Mucosa of stomach (tissue), 1 donor: Measurements from ENCODE around the gene CCND1.

ENCODE experiments used
- H3K27me3 ChIP-seq: one replicate; pipeline ENCODE4 v1.7.0; 2013; ENCODE audit warnings: mild to moderate bottlenecking, low read length; ENCODE audit not compliant: control insufficient read depth, insufficient read depth
- H3K36me3 ChIP-seq: one replicate; pipeline ENCODE4 v1.7.0; 2013; ENCODE audit warnings: low read length; ENCODE audit not compliant: control insufficient read depth, insufficient read depth
- H3K4me1 ChIP-seq: one replicate; pipeline ENCODE4 v1.7.0; 2013; ENCODE audit warnings: mild to moderate bottlenecking, low read length; ENCODE audit not compliant: control insufficient read depth, insufficient read depth
- H3K4me3 ChIP-seq: one replicate; pipeline ENCODE4 v1.7.0; 2013; ENCODE audit warnings: low read length
- H3K9ac ChIP-seq: one replicate; pipeline ENCODE4 v1.7.0; 2013; ENCODE audit warnings: mild to moderate bottlenecking, low read length, moderate library complexity
- H3K9me3 ChIP-seq: one replicate; pipeline ENCODE4 v1.7.0; 2013; ENCODE audit warnings: mild to moderate bottlenecking, low read length, moderate library complexity; ENCODE audit not compliant: control insufficient read depth
- donor health status: Pancreatic carcinoma.

CCND1 gene

DNA sequence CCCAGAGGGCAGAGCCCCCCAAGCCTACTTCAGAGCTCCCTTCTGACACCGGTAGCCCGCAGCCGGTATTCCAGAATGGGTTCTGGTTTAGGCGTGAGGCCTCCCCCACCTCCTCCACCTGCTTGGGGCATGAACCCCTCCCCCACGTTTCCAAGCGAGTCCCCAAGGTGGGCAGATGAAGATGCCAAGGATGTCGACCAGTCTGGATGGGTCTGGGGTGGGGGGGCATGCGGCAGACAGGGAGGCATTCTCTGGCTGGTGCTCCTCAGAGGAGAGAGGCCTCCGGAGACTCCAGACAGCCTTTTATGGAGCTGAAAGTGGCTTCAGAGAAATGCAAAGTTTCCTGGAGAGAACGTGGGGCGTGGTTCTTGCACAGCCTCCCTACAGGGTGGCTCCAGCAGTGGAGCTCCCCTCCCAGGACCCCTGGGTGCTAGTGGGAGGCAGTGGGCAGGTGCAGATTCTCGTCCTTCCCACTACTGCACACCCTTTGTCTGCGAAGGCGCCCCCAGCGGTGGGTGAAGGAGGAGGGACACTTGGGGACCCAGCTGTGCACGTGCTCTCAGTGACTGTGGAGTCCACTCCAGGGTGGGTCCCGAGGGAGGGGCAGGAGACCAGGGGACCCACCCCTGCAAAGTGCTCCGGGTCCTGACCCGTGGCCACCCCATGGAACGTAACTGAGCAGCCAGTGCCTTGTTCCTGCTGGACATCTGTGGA, 4.2 kb downstream of the CCND1 start:
- peaks cover 25% of the 10 kb centered on the region for H3K4me1 ChIP-seq
- H3K9me3 ChIP-seq = no peaks in the 10 kb centered on the region
- H3K9ac ChIP-seq = no peak overlapping the region
- no peak overlapping the region for H3K4me3 ChIP-seq
- H3K27me3 ChIP-seq = no peaks in the 10 kb centered on the region
- H3K36me3 ChIP-seq = peaks cover 21% of the 10 kb centered on the region

DNA sequence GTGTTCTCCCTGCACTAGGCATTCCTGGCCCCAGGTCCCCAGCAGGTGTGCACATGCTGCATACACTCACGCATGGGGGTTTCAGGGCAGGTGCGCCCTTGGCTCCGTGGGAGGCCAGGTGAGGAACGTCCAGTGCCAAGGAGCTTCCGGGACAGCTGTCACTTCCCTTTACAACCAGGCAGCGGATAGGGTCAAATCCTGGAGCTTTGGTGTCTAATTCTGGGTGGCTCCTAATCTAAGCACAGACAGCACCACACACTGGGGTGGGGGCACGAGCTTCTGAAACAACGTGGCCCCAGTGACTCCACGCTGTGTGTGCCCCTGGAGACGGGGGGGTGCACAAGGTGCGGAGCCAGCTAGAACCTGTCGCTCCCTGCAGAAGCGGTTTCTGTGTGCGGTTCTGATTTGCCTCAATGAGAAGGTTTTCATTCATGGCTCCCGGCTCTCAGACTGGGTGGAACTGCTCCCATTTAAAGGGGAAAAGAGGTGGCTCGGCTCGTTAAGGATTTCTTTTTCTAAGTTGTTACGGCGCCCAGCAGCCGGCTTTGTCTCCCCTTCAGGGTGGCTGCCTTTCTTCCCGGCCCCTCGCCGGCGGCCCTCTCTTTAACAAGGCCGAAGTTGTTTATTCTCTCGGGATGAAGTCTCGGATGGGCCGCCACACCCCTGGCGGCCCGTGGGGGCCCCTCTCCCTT, 5.0 kb downstream of the CCND1 start:
- Histone ChIP-seq H3K9ac (no peak overlapping the region), H3K4me3 (no peak overlapping the region), H3K9me3 (no peaks in the 10 kb centered on the region), H3K27me3 (no peaks in the 10 kb centered on the region), H3K36me3 (peaks cover 21% of the 10 kb centered on the region), H3K4me1 (peaks cover 22% of the 10 kb centered on the region)

DNA sequence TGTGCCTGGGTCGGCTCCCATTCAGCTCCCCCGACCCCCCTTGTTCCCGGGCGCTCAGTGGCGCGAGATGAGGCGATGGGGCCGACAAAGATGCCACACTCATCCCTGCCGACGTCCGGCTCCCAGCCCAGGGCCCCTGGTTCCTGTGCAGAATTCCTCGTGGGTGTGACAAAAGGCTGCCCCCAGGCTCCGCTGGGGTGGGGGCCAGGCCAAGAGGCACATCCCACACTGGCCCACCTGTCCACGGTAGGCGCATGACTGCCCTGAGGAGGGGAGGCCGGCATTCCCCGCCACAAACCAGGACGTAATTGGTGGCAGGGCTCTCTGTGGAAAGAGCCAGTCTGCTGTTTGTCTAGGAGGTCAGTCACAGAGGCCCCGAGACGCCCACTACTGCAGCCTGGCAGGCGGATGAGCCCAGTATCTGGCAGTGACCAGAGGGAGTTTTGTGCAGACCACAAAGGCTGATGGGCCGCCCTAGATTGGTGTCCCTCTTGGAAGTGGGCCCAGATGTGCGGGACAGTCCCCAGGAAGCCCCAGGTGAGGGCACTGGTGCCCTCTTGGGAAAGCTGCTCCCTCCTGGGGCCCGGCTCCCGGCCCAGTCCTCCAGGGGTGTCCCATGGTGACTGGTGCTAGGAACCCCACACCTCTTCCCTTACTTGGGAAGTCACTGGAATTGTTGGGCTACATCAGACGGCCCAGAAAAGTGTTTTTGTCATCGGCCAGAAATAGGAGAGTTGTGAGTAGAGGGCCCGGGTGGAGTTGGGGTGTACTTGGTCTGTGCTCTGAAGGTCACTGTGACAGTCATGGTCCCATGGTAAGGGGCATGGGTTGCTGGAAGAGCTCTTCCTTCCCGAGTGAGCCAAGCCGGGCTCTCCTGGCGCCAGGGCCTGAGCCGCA, 5.8 kb downstream of the CCND1 start:
- H3K4me3 ChIP-seq = no peak overlapping the region
- H3K27me3 ChIP-seq = no peaks in the 10 kb centered on the region
- no peak overlapping the region for H3K9ac ChIP-seq
- no peaks in the 10 kb centered on the region for H3K9me3 ChIP-seq
- peaks cover 21% of the 10 kb centered on the region for H3K36me3 ChIP-seq
- H3K4me1 ChIP-seq = peaks cover 22% of the 10 kb centered on the region

DNA sequence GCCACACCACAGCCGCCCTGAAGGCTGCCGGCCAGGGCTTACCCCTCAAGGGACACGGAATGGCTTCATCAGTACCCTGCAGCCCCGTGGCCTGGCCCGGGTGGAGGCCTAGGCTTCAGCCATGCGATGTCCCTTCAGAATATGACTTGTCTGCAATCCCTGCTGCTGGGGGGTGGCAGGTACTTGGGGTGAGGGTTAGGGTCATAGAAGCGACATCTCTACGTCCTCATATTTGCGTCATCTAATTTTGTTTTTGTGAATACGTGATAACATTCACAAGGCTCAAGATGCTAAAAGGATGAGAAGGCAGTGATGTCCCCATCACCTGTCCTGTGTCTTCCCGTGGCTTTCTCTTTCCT, 6.4 kb downstream of the CCND1 start:
- H3K36me3 ChIP-seq = peaks cover 21% of the 10 kb centered on the region
- no peaks in the 10 kb centered on the region for H3K27me3 ChIP-seq
- H3K4me3 ChIP-seq = no peak overlapping the region
- no peaks in the 10 kb centered on the region for H3K9me3 ChIP-seq
- H3K4me1 ChIP-seq = peaks cover 22% of the 10 kb centered on the region
- H3K9ac ChIP-seq = no peak overlapping the region

DNA sequence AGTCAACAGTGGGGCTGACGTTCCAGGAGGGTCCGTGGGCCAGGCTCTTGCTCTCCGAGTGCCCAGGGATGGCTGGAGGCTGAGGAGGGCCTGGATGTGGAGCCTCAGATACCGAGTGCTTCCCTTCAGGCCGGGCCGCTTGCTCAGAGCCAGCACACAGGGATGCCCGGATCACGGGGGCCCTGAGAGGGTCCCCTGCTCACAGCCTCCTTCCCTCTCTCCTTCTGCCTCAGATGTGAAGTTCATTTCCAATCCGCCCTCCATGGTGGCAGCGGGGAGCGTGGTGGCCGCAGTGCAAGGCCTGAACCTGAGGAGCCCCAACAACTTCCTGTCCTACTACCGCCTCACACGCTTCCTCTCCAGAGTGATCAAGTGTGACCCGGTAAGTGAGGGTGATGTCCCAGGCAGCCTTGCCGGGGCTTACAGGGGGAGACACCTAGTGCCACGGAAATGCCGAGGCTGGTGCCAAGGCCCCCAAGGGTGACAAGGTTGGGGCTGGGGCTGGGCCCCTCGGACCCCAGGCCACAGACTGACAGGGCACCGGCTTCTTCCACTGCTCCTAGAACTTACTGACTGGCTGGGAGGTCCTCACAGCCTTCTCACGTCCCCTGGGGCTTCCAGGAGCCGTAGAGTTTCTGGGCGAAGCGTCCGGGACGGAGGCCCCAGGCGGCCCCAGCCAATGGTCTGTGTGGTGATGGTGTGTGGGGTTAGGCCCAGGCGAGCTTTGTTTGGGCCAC, 7.0 kb downstream of the CCND1 start:
- peaks cover 21% of the 10 kb centered on the region for H3K4me1 ChIP-seq
- H3K4me3 ChIP-seq = no peak overlapping the region
- no peaks in the 10 kb centered on the region for H3K27me3 ChIP-seq
- H3K9me3 ChIP-seq = no peaks in the 10 kb centered on the region
- H3K36me3 ChIP-seq = peaks cover 21% of the 10 kb centered on the region
- H3K9ac ChIP-seq = no peak overlapping the region

DNA sequence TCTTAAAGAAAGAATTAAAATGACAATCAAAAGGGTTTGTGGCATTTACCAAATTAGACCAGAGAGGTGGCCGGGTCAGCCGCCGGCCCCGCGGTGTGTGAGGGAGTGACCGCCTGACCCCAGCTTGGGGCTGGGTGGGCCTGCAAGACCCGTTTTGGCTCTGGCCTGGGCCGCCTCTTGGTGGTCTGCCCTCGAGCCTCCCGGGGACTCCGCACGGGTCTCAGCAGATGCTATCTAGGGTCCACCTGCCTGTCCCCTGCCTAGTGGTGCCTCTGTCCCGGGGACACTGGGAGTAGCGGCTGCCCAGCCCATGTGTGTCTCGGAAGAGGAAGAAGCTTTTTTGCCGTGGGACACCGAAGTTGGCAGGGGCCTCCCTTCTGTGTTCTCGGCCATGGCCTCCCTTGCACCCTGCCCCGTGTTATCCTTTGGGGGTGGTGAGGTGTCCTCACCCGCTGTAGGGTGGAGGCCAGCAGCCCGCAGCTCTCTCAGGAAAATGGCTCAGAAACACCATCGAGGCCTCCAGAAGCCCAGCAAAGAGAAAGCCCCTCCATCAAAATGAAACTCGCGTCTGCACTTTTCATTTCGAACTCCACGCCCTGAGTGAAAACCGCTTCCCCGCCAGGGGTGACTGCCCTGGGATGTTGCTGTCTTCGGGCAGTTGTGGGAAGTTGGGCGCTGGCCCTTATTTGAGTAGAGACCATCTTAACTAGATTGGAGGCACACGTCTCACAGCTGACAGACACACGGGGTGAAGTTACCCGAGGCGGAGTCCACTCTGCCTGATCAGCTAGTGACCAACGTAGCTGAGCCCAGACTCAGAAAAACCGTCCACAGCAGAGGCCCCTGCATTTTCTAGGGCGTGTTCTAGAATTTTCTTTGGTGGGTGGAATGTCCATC, 8.0 kb downstream of the CCND1 start:
- Histone ChIP-seq H3K36me3 (peaks cover 16% of the 10 kb centered on the region), H3K9me3 (no peaks in the 10 kb centered on the region), H3K4me1 (peaks cover 14% of the 10 kb centered on the region), H3K4me3 (no peak overlapping the region), H3K27me3 (no peaks in the 10 kb centered on the region), H3K9ac (no peak overlapping the region)

DNA sequence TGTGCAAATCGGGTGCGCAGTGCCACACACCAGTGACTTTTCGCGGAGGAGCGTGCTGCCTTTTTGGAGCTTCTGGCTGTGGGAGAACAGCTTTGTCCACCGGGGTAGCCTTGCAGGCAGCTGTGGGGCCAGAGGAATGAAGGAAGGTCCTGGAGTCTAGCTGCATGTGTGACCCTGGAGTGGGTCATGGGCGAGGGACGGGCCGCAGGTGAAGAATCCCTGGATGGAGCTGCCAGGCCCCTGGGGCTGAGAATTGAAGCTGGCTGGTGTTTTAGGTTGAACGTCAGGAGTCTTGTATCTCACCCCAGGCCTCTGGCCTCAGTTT, 8.6 kb downstream of the CCND1 start:
- H3K36me3 ChIP-seq = peaks cover 10% of the 10 kb centered on the region
- no peaks in the 10 kb centered on the region for H3K9me3 ChIP-seq
- H3K4me3 ChIP-seq = no peak overlapping the region
- no peaks in the 10 kb centered on the region for H3K27me3 ChIP-seq
- H3K9ac ChIP-seq = no peak overlapping the region
- peaks cover 10% of the 10 kb centered on the region for H3K4me1 ChIP-seq

DNA sequence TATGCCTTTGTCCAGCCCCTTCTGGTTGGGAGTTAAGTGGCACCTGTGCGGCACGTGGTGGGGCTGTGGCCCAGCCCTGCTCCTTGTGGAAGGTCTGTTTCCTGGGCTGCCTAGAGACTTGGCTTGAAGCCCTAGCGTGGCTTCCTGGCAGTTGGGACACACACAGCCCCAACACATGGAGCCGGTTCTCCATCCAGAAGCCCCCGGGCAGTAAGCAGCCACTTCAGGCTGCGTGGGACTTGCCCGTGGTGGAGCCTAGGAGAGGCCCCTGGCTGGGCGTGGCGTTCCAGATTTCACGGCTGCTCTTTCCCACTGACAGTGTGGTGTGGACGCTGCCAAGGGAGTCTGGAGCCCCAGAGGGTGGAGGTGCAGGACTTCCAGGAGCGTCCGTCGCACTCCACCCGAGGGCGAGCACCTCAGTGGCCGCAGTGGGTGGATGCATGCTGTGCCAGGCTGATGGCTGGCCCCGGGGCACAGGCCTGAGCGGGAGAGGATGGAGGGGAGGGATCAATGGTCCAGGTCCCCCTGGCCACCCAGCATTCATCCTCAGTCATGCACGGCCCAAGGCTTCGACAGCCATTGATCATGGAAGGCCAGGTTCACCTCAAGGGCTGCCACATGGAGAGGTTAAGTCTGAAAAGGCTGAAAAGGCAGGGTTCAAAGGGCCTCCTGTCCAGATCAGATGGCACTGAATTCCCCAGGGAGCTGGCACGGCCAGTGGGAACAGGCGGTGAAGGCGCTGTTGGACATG, 9.3 kb downstream of the CCND1 start:
- Histone ChIP-seq H3K4me1 (peaks cover 10% of the 10 kb centered on the region), H3K9ac (no peak overlapping the region), H3K4me3 (no peak overlapping the region), H3K27me3 (no peaks in the 10 kb centered on the region), H3K9me3 (no peaks in the 10 kb centered on the region), H3K36me3 (peaks cover 8% of the 10 kb centered on the region)

DNA sequence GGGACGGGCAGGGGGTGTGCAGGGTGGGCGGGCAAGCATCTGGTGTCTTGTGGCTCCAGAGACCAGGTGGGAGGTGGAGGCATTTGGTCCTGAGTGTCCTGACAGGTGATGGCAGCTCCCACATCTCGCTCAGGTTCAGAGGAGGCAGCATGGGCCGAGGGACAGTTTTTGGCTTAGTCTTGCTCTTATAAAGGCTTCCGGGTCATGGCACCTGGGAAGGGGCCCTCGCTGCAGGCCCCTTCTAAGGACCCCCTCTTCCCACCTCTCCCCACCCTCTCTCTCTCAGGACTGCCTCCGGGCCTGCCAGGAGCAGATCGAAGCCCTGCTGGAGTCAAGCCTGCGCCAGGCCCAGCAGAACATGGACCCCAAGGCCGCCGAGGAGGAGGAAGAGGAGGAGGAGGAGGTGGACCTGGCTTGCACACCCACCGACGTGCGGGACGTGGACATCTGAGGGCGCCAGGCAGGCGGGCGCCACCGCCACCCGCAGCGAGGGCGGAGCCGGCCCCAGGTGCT, 9.9 kb downstream of the CCND1 start:
- Histone ChIP-seq H3K9ac (no peak overlapping the region), H3K4me3 (no peak overlapping the region), H3K27me3 (no peaks in the 10 kb centered on the region), H3K4me1 (peaks cover 11% of the 10 kb centered on the region), H3K36me3 (peaks cover 8% of the 10 kb centered on the region), H3K9me3 (no peaks in the 10 kb centered on the region)

DNA sequence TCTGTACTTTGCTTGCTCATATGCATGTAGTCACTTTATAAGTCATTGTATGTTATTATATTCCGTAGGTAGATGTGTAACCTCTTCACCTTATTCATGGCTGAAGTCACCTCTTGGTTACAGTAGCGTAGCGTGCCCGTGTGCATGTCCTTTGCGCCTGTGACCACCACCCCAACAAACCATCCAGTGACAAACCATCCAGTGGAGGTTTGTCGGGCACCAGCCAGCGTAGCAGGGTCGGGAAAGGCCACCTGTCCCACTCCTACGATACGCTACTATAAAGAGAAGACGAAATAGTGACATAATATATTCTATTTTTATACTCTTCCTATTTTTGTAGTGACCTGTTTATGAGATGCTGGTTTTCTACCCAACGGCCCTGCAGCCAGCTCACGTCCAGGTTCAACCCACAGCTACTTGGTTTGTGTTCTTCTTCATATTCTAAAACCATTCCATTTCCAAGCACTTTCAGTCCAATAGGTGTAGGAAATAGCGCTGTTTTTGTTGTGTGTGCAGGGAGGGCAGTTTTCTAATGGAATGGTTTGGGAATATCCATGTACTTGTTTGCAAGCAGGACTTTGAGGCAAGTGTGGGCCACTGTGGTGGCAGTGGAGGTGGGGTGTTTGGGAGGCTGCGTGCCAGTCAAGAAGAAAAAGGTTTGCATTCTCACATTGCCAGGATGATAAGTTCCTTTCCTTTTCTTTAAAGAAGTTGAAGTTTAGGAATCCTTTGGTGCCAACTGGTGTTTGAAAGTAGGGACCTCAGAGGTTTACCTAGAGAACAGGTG, 11.1 kb downstream of the CCND1 start:
- Histone ChIP-seq H3K36me3 (peaks cover 8% of the 10 kb centered on the region), H3K9me3 (no peaks in the 10 kb centered on the region)

More for the DNA sequence above, 11.1 kb downstream of the CCND1 start:
- Histone ChIP-seq H3K9ac (no peak overlapping the region), H3K4me3 (no peak overlapping the region), H3K27me3 (no peaks in the 10 kb centered on the region), H3K4me1 (peaks cover 11% of the 10 kb centered on the region)
